ENCODE measurements around the gene DEPP1.

The DEPP1 gene

GRCh38 chr10:44978570-44979280 lies at the start of gene DEPP1:
DEPP1 (minus strand) TSS chr10:44978809; CDS start chr10:44978030, 779 bp downstream.
- no peak for TF ChIP-seq GATA2 (IDR thresholded peaks at IDR 0.05; ENCODE audit: low read depth, low read length)
- no peak for TF ChIP-seq GATA3 (IDR thresholded peaks at IDR 0.05; ENCODE audit: low read depth, low read length)

DNA sequence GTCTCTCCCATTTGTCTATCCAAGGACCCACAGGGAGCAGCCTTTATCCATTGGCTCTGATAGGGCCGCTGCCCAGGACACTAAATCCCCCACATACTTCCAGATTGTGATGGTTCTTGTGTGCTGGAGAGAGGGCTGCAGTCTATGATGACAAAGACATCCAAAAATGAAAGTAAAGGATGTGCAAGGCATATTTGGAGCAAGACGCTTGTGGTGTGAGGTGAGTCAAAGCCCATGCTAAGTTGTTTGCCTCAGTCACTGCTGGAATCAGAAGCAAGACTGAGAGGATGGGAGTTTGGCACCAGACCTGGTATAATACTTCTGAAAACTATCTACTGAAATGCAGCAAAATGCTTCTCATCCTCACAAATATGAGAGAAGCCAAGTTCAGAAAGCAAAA lies 44.8 kb upstream of the DEPP1 start:
- TF ChIP-seq GATA2 (IDR thresholded peaks at IDR 0.05; ENCODE audit: low read depth, low read length) (no peak), GATA3 (IDR thresholded peaks at IDR 0.05; ENCODE audit: low read depth, low read length) (no peak)

DNA sequence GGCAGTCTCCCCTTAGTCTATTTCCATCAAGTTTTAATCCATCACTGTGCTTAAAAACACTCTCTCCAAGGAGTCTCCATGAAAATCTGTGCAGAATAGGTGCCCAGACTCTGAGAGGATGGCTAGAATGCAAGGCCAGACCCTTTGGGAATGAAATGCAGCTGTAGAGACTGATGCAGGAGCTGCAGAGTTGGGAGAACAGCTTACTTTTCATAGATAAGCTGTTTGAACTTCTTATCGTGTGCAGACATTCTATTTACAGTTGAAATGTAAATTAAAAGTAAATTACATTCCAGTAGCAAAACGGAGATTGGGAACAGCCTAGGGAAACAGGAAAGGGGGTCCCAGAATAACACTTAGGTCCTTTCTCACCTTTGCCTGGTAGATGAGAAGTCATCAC lies 37.0 kb upstream of the DEPP1 start:
- TF ChIP-seq GATA2 (IDR thresholded peaks at IDR 0.05; ENCODE audit: low read depth, low read length) (no peak), GATA3 (IDR thresholded peaks at IDR 0.05; ENCODE audit: low read depth, low read length) (no peak)

DNA sequence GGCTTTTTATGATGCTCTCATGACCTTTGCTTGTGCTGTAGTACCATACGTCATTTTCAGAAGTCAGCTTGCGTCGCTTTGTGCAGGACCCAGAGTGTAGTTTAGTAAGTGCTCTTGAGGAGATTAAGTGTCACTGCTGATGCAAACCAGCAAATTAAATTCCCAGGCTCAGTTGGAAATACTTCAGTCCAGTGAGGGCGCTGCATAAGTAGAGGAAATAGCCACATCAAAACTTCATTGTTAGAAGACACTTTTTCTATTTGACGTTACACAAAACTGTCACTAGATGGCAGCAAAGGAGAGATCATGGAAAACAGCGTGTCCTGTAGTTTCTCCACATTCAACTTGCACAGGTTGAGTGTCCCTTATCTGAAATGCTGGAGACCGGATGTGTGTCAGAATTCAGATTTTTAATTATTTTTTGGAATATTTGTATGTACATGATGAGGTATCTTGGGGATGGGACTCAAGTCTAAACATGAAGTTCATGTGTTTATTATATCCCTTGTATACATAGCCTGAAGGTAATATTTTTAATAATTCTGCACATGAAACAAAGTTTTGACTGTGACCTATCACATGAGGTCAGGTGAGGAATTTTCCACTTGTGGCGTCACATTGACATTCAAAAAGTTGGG lies 30.0 kb upstream of the DEPP1 start:
- TF ChIP-seq GATA3 (IDR thresholded peaks at IDR 0.05; ENCODE audit: low read depth, low read length) (no peak), GATA2 (IDR thresholded peaks at IDR 0.05; ENCODE audit: low read depth, low read length) (no peak)

- TF ChIP-seq GATA2 (IDR thresholded peaks at IDR 0.05; ENCODE audit: low read depth, low read length) (no peak), GATA3 (IDR thresholded peaks at IDR 0.05; ENCODE audit: low read depth, low read length) (no peak)
These were observed 27.8 kb upstream of the DEPP1 start for GRCh38 chr10:45006276-45007030.

DNA sequence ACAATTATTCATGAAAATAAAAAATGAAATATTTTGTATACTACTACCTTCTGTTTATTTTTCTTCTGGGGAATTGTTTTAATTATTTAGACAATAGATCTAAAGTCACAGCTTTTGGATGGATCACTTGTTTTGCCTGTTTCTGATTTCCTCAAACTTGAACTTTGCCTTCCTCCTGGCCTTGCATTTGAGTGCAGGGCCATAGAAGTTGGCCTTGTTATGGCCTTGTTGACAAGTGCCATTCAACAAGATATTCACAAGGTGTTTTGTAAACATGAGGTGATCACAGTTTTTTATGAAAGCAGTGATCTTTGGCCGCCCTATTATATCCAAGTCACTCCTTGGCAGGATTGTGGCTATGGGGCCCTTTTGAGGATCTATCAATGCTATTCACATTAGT lies 26.7 kb upstream of the DEPP1 start:
- TF ChIP-seq GATA2 (IDR thresholded peaks at IDR 0.05; ENCODE audit: low read depth, low read length), result no peak
- TF ChIP-seq GATA3 (IDR thresholded peaks at IDR 0.05; ENCODE audit: low read depth, low read length), result no peak

- TF ChIP-seq GATA3 (IDR thresholded peaks at IDR 0.05; ENCODE audit: low read depth, low read length), result no peak
- no peak for TF ChIP-seq GATA2 (IDR thresholded peaks at IDR 0.05; ENCODE audit: low read depth, low read length)
These were observed 26.1 kb upstream of the DEPP1 start for GRCh38 chr10:45004661-45005060.

- TF ChIP-seq GATA3 (IDR thresholded peaks at IDR 0.05; ENCODE audit: low read depth, low read length) (no peak), GATA2 (IDR thresholded peaks at IDR 0.05; ENCODE audit: low read depth, low read length) (no peak)
These were observed 24.9 kb upstream of the DEPP1 start for GRCh38 chr10:45003432-45004000.

- TF ChIP-seq GATA2 (IDR thresholded peaks at IDR 0.05; ENCODE audit: low read depth, low read length), result no peak
- no peak for TF ChIP-seq GATA3 (IDR thresholded peaks at IDR 0.05; ENCODE audit: low read depth, low read length)
These were observed 23.0 kb upstream of the DEPP1 start for GRCh38 chr10:45001381-45002148.

DNA sequence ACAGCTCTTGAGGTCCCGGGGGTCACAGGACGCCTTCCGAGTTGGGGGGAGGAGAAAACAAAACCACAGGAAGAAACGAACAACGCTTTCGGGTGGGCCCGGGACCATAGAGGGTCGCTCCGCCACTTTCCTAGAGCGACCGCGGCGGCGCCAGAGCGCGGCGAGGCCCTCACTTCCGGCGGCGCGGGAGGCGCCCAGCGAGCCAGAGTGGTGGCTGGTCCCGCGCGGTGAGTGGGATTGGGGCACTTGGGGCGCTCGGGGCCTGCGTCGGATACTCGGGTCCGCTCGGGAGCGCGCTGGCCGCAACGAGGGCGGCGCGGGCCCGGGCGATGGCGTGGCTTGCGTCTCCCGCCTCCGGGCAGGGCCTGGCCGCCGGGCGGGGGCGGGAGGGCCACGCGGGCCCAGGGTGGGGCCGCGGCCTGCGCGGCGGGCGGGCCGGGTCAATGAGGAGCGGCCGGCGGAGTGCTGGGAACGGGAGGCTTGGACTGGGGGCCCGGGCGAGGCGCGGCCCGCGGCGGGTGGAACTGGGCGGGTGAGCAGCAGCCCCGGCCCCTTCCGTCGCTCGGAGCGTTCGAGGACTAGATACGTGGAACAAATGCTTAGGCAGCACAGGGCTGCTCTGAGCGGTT lies 22.3 kb upstream of the DEPP1 start, which contains the start of gene ZNF22:
TSS of gene ZNF22 (plus strand) at position 172 of the 629 bp plus-strand sequence. CDS start 2,446 bp downstream, outside the sequence.
- TF ChIP-seq GATA3 (IDR thresholded peaks at IDR 0.05; ENCODE audit: low read depth, low read length) (no peak), GATA2 (IDR thresholded peaks at IDR 0.05; ENCODE audit: low read depth, low read length) (no peak)

- TF ChIP-seq GATA3 (IDR thresholded peaks at IDR 0.05; ENCODE audit: low read depth, low read length) (no peak), GATA2 (IDR thresholded peaks at IDR 0.05; ENCODE audit: low read depth, low read length) (no peak)
These were observed 21.6 kb upstream of the DEPP1 start for GRCh38 chr10:45000138-45000751.

- TF ChIP-seq GATA2 (IDR thresholded peaks at IDR 0.05; ENCODE audit: low read depth, low read length), result no peak
- TF ChIP-seq GATA3 (IDR thresholded peaks at IDR 0.05; ENCODE audit: low read depth, low read length), result no peak
These were observed 19.6 kb upstream of the DEPP1 start for GRCh38 chr10:44998146-44998631.
